HepG2 (cell line): ENCODE measurements around the gene GRAMD1B. TPM values are rescaled to one million over a fixed set of nuclear protein-coding genes. Genes with fewer than 3 reads are reported as not detected.

Experiments
- ATAC-seq: fragments of 200-7000 bp; cut with Tn5 transposase; 3 replicates; pipeline ENCODE4 v1.9.1; 2020; ENCODE audit warnings: mild to moderate bottlenecking, moderate library complexity
- BruUV-seq: library from RNA; stranded (reverse); fragments of 400-500 nt; replicated peaks from 2 replicates; lab custom pipeline; 2021; lab: Mats Ljungman, UMichigan
- CTCF ChIA-PET: fragments of 300-600 bp; formaldehyde crosslinking; extraction: SDS; loops from one replicate; lab custom pipeline; 2021; ENCODE audit warnings: low total read pairs, inconsistent platforms, low intra/inter-chr PET ratio; lab: Yijun Ruan, JAX
- POLR2A ChIA-PET: fragments of 350-600 bp; sonication (Branson Sonifier 250); formaldehyde crosslinking; loops from one replicate; lab custom pipeline; 2020; ENCODE audit warnings: antibody characterized with exemption, inconsistent platforms; lab: Yijun Ruan, JAX
- DNase-seq: peaks from one replicate; pipeline ENCODE4 v3.0.0-alpha.2; 2015; ENCODE audit warnings: low spot score
- FAIRE-seq: peaks from 3 replicates; lab custom pipeline; 2011; peaks lifted over from hg19 to GRCh38; lab: Jason Lieb, UNC
- H2AFZ ChIP-seq: one replicate; pipeline ENCODE4 v1.6.1; 2011; ENCODE audit warnings: low read length, inconsistent platforms
- H3K27ac ChIP-seq: fragments of 300-600 bp; 3 replicates; pipeline ENCODE4 v1.8.0; 2011; ENCODE audit warnings: mixed run types, mild to moderate bottlenecking, mixed read lengths, low read length, inconsistent platforms; ENCODE audit not compliant: insufficient read depth; ENCODE audit errors: extremely low read length
- H3K27me3 ChIP-seq, 2 experiments: fragments of 200-600 bp in 1 of 2; 2 replicates in 1 of 2; 3 replicates in 1 of 2; pipeline versions ENCODE4 v1.6.0 to v1.8.0; 2011; ENCODE audit warnings: low read length in 2 of 2, mild to moderate bottlenecking in 2 of 2, moderate library complexity in 2 of 2, inconsistent platforms in 1 of 2; ENCODE audit not compliant: insufficient read depth in 2 of 2, control insufficient read depth in 1 of 2
- H3K36me3 ChIP-seq, 2 experiments: fragments of 200-600 bp in 1 of 2; replicated peaks in 1 of 2; 2 replicates in 1 of 2; 3 replicates in 1 of 2; pipeline versions ENCODE4 v1.5.1 to v1.8.0; 2011; ENCODE audit warnings: low read length in 2 of 2, inconsistent platforms in 1 of 2; ENCODE audit not compliant: insufficient read depth in 2 of 2, control insufficient read depth in 1 of 2
- H3K4me1 ChIP-seq: 2 replicates; pipeline ENCODE4 v1.5.1; 2012; ENCODE audit warnings: low read length, inconsistent platforms; ENCODE audit not compliant: insufficient read depth
- H3K4me2 ChIP-seq: 2 replicates; pipeline ENCODE4 v1.6.0; 2011; ENCODE audit warnings: low read depth, low read length, inconsistent platforms
- H3K4me3 ChIP-seq, 3 experiments: fragments of 200-600 bp in 1 of 3; sonication (generic), shearing (Covaris generic) in 1 of 3; replicated peaks in 1 of 3; 2 replicates each; pipeline ENCODE4 v1.5.1; 2011 to 2016; ENCODE audit warnings: low read length in 3 of 3, inconsistent platforms in 2 of 3, low read depth in 2 of 3, mild to moderate bottlenecking in 2 of 3, control low read depth in 1 of 3, mixed read lengths in 1 of 3; ENCODE audit not compliant: insufficient read depth in 1 of 3
- H3K79me2 ChIP-seq: one replicate; pipeline ENCODE4 v1.6.1; 2011; ENCODE audit warnings: low read length, inconsistent platforms; ENCODE audit not compliant: insufficient read depth
- H3K9ac ChIP-seq: 2 replicates; pipeline ENCODE4 v1.6.0; 2011; ENCODE audit warnings: mild to moderate bottlenecking, low read depth, low read length, inconsistent platforms; ENCODE audit not compliant: insufficient read depth
- H3K9me3 ChIP-seq: 2 replicates; pipeline ENCODE4 v1.5.1; 2012; ENCODE audit warnings: mild to moderate bottlenecking, low read length
- H4K20me1 ChIP-seq: 2 replicates; pipeline ENCODE4 v1.6.0; 2011; ENCODE audit warnings: inconsistent platforms, mild to moderate bottlenecking, low read length, moderate library complexity; ENCODE audit not compliant: insufficient read depth
- DR1 ChIP-seq: sonication (generic); formaldehyde crosslinking; IDR thresholded peaks from 2 replicates; pipeline ENCODE4 v1.8.0; 2021; ENCODE audit warnings: mild to moderate bottlenecking, missing genetic modification reagents, inconsistent platforms
- KLF11 ChIP-seq: IDR thresholded peaks from 2 replicates; pipeline ENCODE4 v1.6.1; 2016; ENCODE audit warnings: missing compliant biosample characterization
- MIER3 ChIP-seq: IDR thresholded peaks from 2 replicates; pipeline ENCODE4 v1.6.1; 2016; ENCODE audit warnings: missing compliant biosample characterization, borderline replicate concordance
- MTF2 ChIP-seq: sonication (generic); formaldehyde crosslinking; IDR thresholded peaks from 2 replicates; pipeline ENCODE4 v1.5.0; 2020; ENCODE audit warnings: missing genetic modification reagents, borderline replicate concordance
- SCMH1 ChIP-seq: sonication (generic); formaldehyde crosslinking; IDR thresholded peaks from 2 replicates; pipeline ENCODE4 v1.9.0; 2021; ENCODE audit warnings: missing genetic modification reagents, mild to moderate bottlenecking, borderline replicate concordance
- TOE1 ChIP-seq: sonication (generic); formaldehyde crosslinking; IDR thresholded peaks from 2 replicates; pipeline ENCODE4 v1.4.0; 2020; ENCODE audit warnings: mild to moderate bottlenecking, missing genetic modification reagents
- ZBTB20 ChIP-seq: sonication (generic); formaldehyde crosslinking; IDR thresholded peaks from 2 replicates; pipeline ENCODE4 v1.8.1; 2023; ENCODE audit warnings: missing genetic modification reagents, low read depth, mild to moderate bottlenecking, borderline replicate concordance
- ZNF17 ChIP-seq: sonication (generic); formaldehyde crosslinking; IDR thresholded peaks from 2 replicates; pipeline ENCODE4 v1.5.0; 2020; ENCODE audit warnings: mild to moderate bottlenecking, missing genetic modification reagents
- ZNF224 ChIP-seq: sonication (generic); formaldehyde crosslinking; IDR thresholded peaks from 2 replicates; pipeline ENCODE4 v1.5.0; 2020; ENCODE audit warnings: mild to moderate bottlenecking, missing genetic modification reagents
- ZNF350 ChIP-seq: sonication (generic); formaldehyde crosslinking; IDR thresholded peaks from 2 replicates; pipeline ENCODE4 v1.4.0; 2020; ENCODE audit warnings: mild to moderate bottlenecking, low read depth, missing genetic modification reagents, borderline replicate concordance
- ZNF766 ChIP-seq: sonication (generic); formaldehyde crosslinking; IDR thresholded peaks from 2 replicates; pipeline ENCODE4 v1.5.0; 2020; ENCODE audit warnings: missing genetic modification reagents, borderline replicate concordance
- ZNF780A ChIP-seq: sonication (generic); formaldehyde crosslinking; IDR thresholded peaks from 2 replicates; pipeline ENCODE4 v1.8.0; 2022; ENCODE audit warnings: mild to moderate bottlenecking, missing genetic modification reagents, moderate library complexity
- WGBS: methylation state at CpG from one replicate; pipeline ENCODE4 v1.1.6; 2017; ENCODE audit warnings: low lambda C conversion rate; 5-methylcytosine and 5-hydroxymethylcytosine counted together
- in situ Hi-C: cut with HindIII; loops from 2 replicates; pipeline ENCODE4 v1.10.0; 2017; ENCODE audit warnings: low pct_unique_long_range_greater_than_20kb; ENCODE audit not compliant: extremely low pct_ligation_motif_present
- intact Hi-C: fragments of 100-400 bp; cut with micrococcal nuclease; formaldehyde crosslinking; loops from one replicate; pipeline ENCODE4 v1.10.0; 2022; ENCODE audit not compliant: unreplicated experiment
- polyA plus RNA-seq, 8 experiments: library from polyadenylated mRNA; depleted of rRNA in 3 of 8; stranded (reverse) in 7 of 8; unstranded in 1 of 8; fragments of >200 nt; fragmentation: Illumina TruSeq in 4 of 8; extraction: Trizol in 4 of 8; gene quantifications; 2 replicates each; pipeline versions ENCODE4 v1.2.1 to v1.2.3, GENCODE V29; 2011 to 2016; ENCODE audit warnings: low read depth in 4 of 8, missing spikeins in 1 of 8, mixed read lengths in 1 of 8; ENCODE audit not compliant: insufficient read depth in 1 of 8
- total RNA-seq, 5 experiments: library from RNA; depleted of rRNA; stranded (reverse); fragments of >200 nt; fragmentation: Illumina TruSeq; extraction: Trizol; gene quantifications; 2 replicates each; pipeline ENCODE4 v1.2.3, GENCODE V29; 2016; ENCODE audit warnings: low read depth in 1 of 5
- TF ChIP-seq, protein P1 (sequence below): sonication (generic); formaldehyde crosslinking; IDR thresholded peaks from 2 replicates; pipeline ENCODE4 v1.4.0; 2020; ENCODE audit warnings: missing genetic modification reagents
- TF ChIP-seq, protein P2 (sequence below): sonication (generic); formaldehyde crosslinking; IDR thresholded peaks from 2 replicates; pipeline ENCODE4 v1.4.0; 2020; ENCODE audit warnings: missing genetic modification reagents
- TF ChIP-seq, protein P3 (sequence below): sonication (generic); formaldehyde crosslinking; IDR thresholded peaks from 2 replicates; pipeline ENCODE4 v1.8.0; 2022; ENCODE audit warnings: missing genetic modification reagents, low read depth, mild to moderate bottlenecking, borderline replicate concordance
- TF ChIP-seq, protein P4 (sequence below): sonication (generic); formaldehyde crosslinking; IDR thresholded peaks from 2 replicates; pipeline ENCODE4 v1.5.0; 2020; ENCODE audit warnings: mild to moderate bottlenecking, missing genetic modification reagents, borderline replicate concordance

Gene GRAMD1B
- total and polyA plus RNA-seq, 2 of the 13 experiments (the other 11 are each of a cell fraction or from before 2014, with no cell fraction given) = 0.12 TPM; not detected in 1

DNA sequence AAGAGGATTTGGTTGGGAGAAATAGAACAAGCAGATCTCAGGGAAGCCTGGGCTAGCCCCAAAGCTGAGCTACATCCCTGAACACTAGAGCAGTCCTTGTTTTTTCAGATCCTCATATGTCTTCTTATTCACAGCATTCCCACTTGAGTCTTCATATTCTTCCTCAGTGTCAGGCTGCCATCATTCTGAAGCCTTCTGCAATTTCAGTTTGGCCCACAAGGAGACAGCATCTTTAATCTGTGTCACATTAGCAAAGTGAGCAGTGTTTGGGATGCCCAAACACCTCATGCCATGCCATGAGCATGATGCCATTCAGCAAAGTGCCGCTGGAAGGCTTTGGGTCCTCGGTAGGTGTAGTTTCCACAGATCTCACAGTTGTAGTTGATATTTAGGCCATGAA lies 167.8 kb downstream of the GRAMD1B start:
- FAIRE-seq (no peak), ATAC-seq (no peak; the same call in 2 of the 3 replicates), DNase-seq (no peak)
- Histone ChIP-seq H3K9ac (no peak overlapping the region), H3K79me2 (no peaks in the 10 kb centered on the region), H4K20me1 (no peaks in the 10 kb centered on the region), H3K4me2 (no peak overlapping the region), H2AFZ (no peak overlapping the region), H3K27me3 (no peaks in the 10 kb centered on the region), H3K36me3 (no peaks in the 10 kb centered on the region), H3K4me1 (no peaks in the 10 kb centered on the region), H3K27ac (no peak overlapping the region), H3K9me3 (no peaks in the 10 kb centered on the region), H3K4me3 (no peak overlapping the region)
- intact Hi-C loops = no loop called here
- in situ Hi-C loops = no loop called here
- ChIA-PET CTCF (no interaction called here), POLR2A (no interaction called here)
- BruUV-seq = no TSS peak
- TF ChIP-seq KLF11 (CRISPR knock-in tag) (no peak), ZNF17 (CRISPR knock-in tag) (no peak), TOE1 (no peak), ZNF350 (CRISPR knock-in tag) (no peak), SCMH1 (CRISPR knock-in tag) (no peak), ZNF780A (no peak), ZNF766 (CRISPR knock-in tag) (no peak), ZBTB20 (CRISPR knock-in tag) (no peak), MIER3 (CRISPR knock-in tag) (no peak), ZNF224 (CRISPR knock-in tag) (no peak), DR1 (no peak), MTF2 (CRISPR knock-in tag) (no peak)
- TF ChIP-seq, protein P1, sequence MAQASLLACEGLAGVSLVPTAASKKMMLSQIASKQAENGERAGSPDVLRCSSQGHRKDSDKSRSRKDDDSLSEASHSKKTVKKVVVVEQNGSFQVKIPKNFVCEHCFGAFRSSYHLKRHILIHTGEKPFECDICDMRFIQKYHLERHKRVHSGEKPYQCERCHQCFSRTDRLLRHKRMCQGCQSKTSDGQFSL (CRISPR knock-in tag) = no peak
- TF ChIP-seq, protein P2, sequence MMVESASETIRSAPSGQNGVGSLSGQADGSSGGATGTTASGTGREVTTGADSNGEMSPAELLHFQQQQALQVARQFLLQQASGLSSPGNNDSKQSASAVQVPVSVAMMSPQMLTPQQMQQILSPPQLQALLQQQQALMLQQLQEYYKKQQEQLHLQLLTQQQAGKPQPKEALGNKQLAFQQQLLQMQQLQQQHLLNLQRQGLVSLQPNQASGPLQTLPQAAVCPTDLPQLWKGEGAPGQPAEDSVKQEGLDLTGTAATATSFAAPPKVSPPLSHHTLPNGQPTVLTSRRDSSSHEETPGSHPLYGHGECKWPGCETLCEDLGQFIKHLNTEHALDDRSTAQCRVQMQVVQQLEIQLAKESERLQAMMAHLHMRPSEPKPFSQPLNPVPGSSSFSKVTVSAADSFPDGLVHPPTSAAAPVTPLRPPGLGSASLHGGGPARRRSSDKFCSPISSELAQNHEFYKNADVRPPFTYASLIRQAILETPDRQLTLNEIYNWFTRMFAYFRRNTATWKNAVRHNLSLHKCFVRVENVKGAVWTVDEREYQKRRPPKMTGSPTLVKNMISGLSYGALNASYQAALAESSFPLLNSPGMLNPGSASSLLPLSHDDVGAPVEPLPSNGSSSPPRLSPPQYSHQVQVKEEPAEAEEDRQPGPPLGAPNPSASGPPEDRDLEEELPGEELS (CRISPR knock-in tag) = no peak
- TF ChIP-seq, protein P3, sequence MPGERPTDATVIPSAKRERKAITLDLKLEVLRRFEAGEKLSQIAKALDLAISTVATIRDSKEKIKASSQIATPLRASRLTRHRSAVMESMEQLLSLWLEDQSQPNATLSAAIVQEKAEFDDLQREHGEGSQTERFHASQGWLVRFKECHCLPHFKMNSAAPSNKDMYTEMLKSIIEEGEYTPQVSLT (CRISPR knock-in tag) = no peak
- TF ChIP-seq, protein P4, sequence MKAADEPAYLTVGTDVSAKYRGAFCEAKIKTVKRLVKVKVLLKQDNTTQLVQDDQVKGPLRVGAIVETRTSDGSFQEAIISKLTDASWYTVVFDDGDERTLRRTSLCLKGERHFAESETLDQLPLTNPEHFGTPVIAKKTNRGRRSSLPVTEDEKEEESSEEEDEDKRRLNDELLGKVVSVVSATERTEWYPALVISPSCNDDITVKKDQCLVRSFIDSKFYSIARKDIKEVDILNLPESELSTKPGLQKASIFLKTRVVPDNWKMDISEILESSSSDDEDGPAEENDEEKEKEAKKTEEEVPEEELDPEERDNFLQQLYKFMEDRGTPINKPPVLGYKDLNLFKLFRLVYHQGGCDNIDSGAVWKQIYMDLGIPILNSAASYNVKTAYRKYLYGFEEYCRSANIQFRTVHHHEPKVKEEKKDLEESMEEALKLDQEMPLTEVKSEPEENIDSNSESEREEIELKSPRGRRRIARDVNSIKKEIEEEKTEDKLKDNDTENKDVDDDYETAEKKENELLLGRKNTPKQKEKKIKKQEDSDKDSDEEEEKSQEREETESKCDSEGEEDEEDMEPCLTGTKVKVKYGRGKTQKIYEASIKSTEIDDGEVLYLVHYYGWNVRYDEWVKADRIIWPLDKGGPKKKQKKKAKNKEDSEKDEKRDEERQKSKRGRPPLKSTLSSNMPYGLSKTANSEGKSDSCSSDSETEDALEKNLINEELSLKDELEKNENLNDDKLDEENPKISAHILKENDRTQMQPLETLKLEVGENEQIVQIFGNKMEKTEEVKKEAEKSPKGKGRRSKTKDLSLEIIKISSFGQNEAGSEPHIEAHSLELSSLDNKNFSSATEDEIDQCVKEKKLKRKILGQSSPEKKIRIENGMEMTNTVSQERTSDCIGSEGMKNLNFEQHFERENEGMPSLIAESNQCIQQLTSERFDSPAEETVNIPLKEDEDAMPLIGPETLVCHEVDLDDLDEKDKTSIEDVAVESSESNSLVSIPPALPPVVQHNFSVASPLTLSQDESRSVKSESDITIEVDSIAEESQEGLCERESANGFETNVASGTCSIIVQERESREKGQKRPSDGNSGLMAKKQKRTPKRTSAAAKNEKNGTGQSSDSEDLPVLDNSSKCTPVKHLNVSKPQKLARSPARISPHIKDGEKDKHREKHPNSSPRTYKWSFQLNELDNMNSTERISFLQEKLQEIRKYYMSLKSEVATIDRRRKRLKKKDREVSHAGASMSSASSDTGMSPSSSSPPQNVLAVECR = no peak
- WGBS = 85% methylated on average over 2 of the region's 2 CpGs
